IMR-90 (cell line): ENCODE results near the gene RTEL1. TPM values are rescaled to one million over a fixed set of nuclear protein-coding genes. Genes with fewer than 3 reads are reported as not detected.
A peak's percentile ranks its signal among the peaks of the same experiment; 100 is the strongest.

Source experiments
- ATAC-seq: fragments of 200-7000 bp; cut with Tn5 transposase; 2 replicates; pipeline ENCODE4 v1.9.1; 2020; ENCODE audit warnings: low read depth, mild to moderate bottlenecking, moderate library complexity
- BruUV-seq: library from RNA; stranded (reverse); fragments of 400-500 nt; replicated peaks from 2 replicates; lab custom pipeline; 2021; lab: Mats Ljungman, UMichigan
- CTCF ChIA-PET: fragments of 300-600 bp; formaldehyde crosslinking; extraction: SDS; loops from one replicate; lab custom pipeline; 2021; ENCODE audit warnings: antibody characterized with exemption; lab: Yijun Ruan, JAX
- POLR2A ChIA-PET: fragments of 300-600 bp; sonication (Branson Sonifier 250); formaldehyde crosslinking; loops from one replicate; lab custom pipeline; 2022; ENCODE audit warnings: antibody characterized with exemption; ENCODE audit not compliant: unreplicated experiment; lab: Charles Lee
- DNase-seq: peaks from one replicate; pipeline ENCODE4 v3.0.0; 2013
- H2AFZ ChIP-seq: replicated peaks from 2 replicates; pipeline ENCODE3; 2013; ENCODE audit warnings: low read length, mild to moderate bottlenecking; ENCODE audit not compliant: poor library complexity
- H2AK5ac ChIP-seq: 2 replicates; pipeline ENCODE4 v1.6.1; 2013; ENCODE audit warnings: low read depth, low read length, inconsistent platforms
- H2AK9ac ChIP-seq: replicated peaks from 2 replicates; pipeline ENCODE3; 2013; ENCODE audit warnings: mild to moderate bottlenecking, low read depth, low read length, moderate library complexity; ENCODE audit not compliant: poor library complexity
- H2BK120ac ChIP-seq: 2 replicates; pipeline ENCODE4 v1.6.1; 2013; ENCODE audit warnings: low read depth, low read length, inconsistent platforms
- H2BK15ac ChIP-seq: 3 replicates; pipeline ENCODE4 v1.6.1; 2013; ENCODE audit warnings: low read depth, low read length, inconsistent platforms
- H2BK20ac ChIP-seq: 2 replicates; pipeline ENCODE4 v1.6.1; 2013; ENCODE audit warnings: low read depth, mild to moderate bottlenecking, inconsistent platforms, low read length, moderate library complexity
- H2BK5ac ChIP-seq: 2 replicates; pipeline ENCODE4 v1.6.1; 2013; ENCODE audit warnings: mild to moderate bottlenecking, low read depth, low read length, inconsistent platforms; ENCODE audit not compliant: poor library complexity, severe bottlenecking
- H3K14ac ChIP-seq: replicated peaks from 2 replicates; pipeline ENCODE4 v1.6.1; 2013; ENCODE audit warnings: low read depth, low read length, inconsistent platforms
- H3K18ac ChIP-seq: 2 replicates; pipeline ENCODE4 v1.6.1; 2013; ENCODE audit warnings: low read depth, low read length, control low read depth
- H3K23ac ChIP-seq: 2 replicates; pipeline ENCODE4 v1.6.1; 2013; ENCODE audit warnings: low read depth, low read length, inconsistent platforms
- H3K27ac ChIP-seq: 2 replicates; pipeline ENCODE4 v1.5.1; 2013; ENCODE audit warnings: mild to moderate bottlenecking, control low read depth, low read length; ENCODE audit not compliant: insufficient read depth
- H3K27me3 ChIP-seq: 2 replicates; pipeline ENCODE4 v1.6.1; 2013; ENCODE audit warnings: low read length; ENCODE audit not compliant: control insufficient read depth, insufficient read depth
- H3K36me3 ChIP-seq: 2 replicates; pipeline ENCODE4 v1.6.1; 2013; ENCODE audit warnings: low read length, mixed read lengths; ENCODE audit not compliant: control insufficient read depth, insufficient read depth
- H3K4ac ChIP-seq: 2 replicates; pipeline ENCODE4 v1.6.1; 2013; ENCODE audit warnings: low read depth, low read length, inconsistent platforms
- H3K4me1 ChIP-seq: 2 replicates; pipeline ENCODE4 v1.6.1; 2013; ENCODE audit warnings: low read length, mixed read lengths; ENCODE audit not compliant: control insufficient read depth, insufficient read depth
- H3K4me2 ChIP-seq: 2 replicates; pipeline ENCODE4 v1.6.1; 2013; ENCODE audit warnings: low read depth, mild to moderate bottlenecking, control low read depth, low read length, moderate library complexity
- H3K4me3 ChIP-seq: 2 replicates; pipeline ENCODE4 v1.5.1; 2013; ENCODE audit warnings: low read depth, mild to moderate bottlenecking, control low read depth, low read length, moderate library complexity; ENCODE audit not compliant: insufficient read depth
- H3K56ac ChIP-seq: 2 replicates; pipeline ENCODE4 v1.6.1; 2013; ENCODE audit warnings: low read length, inconsistent platforms; ENCODE audit not compliant: insufficient read depth; ENCODE audit errors: extremely low read depth
- H3K79me1 ChIP-seq, 2 experiments: 2 replicates each; pipeline ENCODE4 v1.6.1; 2013; ENCODE audit warnings: low read length in 2 of 2, inconsistent platforms in 1 of 2, low read depth in 1 of 2
- H3K9ac ChIP-seq: 2 replicates; pipeline ENCODE4 v1.6.1; 2013; ENCODE audit warnings: low read depth, low read length, control low read depth
- H3K9me1 ChIP-seq: 2 replicates; pipeline ENCODE4 v1.6.1; 2013; ENCODE audit warnings: low read length, inconsistent platforms; ENCODE audit not compliant: insufficient read depth
- H3K9me3 ChIP-seq: 2 replicates; pipeline ENCODE4 v1.6.1; 2013; ENCODE audit warnings: low read length; ENCODE audit not compliant: control insufficient read depth, insufficient read depth
- H4K20me1 ChIP-seq: 2 replicates; pipeline ENCODE4 v1.6.1; 2013; ENCODE audit warnings: low read length, inconsistent platforms; ENCODE audit not compliant: insufficient read depth
- H4K5ac ChIP-seq: 2 replicates; pipeline ENCODE4 v1.6.1; 2013; ENCODE audit warnings: mild to moderate bottlenecking, low read depth, low read length, control low read depth
- H4K8ac ChIP-seq, 2 experiments: 2 replicates each; pipeline ENCODE4 v1.6.1; 2013; ENCODE audit warnings: low read depth in 2 of 2, low read length in 2 of 2, control low read depth in 1 of 2, inconsistent platforms in 1 of 2
- H4K91ac ChIP-seq: 2 replicates; pipeline ENCODE4 v1.6.1; 2013; ENCODE audit warnings: low read depth, low read length, inconsistent platforms; ENCODE audit not compliant: insufficient read depth
- BHLHE40 ChIP-seq: fragments of 150-350 bp; IDR thresholded peaks from 2 replicates; pipeline ENCODE4 v1.6.1; 2016; ENCODE audit warnings: mild to moderate bottlenecking, low read depth, low read length
- MAFK ChIP-seq: IDR thresholded peaks from 2 replicates; pipeline ENCODE4 v1.6.1; 2012; ENCODE audit warnings: low read depth, low read length, improper control_type of control experiment
- MAZ ChIP-seq: IDR thresholded peaks from 2 replicates; pipeline ENCODE4 v1.6.1; 2012; ENCODE audit warnings: low read depth, mild to moderate bottlenecking, low read length, improper control_type of control experiment, moderate library complexity, borderline replicate concordance
- NFE2L2 ChIP-seq: fragments of 150-350 bp; IDR thresholded peaks from 2 replicates; pipeline ENCODE4 v1.6.1; 2016; ENCODE audit warnings: low read depth, mild to moderate bottlenecking, low read length
- RCOR1 ChIP-seq: IDR thresholded peaks from 2 replicates; pipeline ENCODE4 v1.6.1; 2012; ENCODE audit warnings: mild to moderate bottlenecking, low read length, improper control_type of control experiment; ENCODE audit not compliant: insufficient replicate concordance
- WGBS, 2 experiments: methylation state at CpG; one replicate each; pipeline versions ENCODE4 v1.1.5 to v1.1.7; 2013; ENCODE audit warnings: missing lambda C conversion rate in 2 of 2; ENCODE audit not compliant: insufficient read length in 1 of 2; ENCODE audit errors: extremely low coverage in 2 of 2; 5-methylcytosine and 5-hydroxymethylcytosine counted together
- dilution Hi-C: fragments of 300-500 bp; cut with HindIII; formaldehyde crosslinking; loops from one replicate; pipeline ENCODE4 v1.14.3; 2018; ENCODE audit warnings: low sequenced_read_pairs; ENCODE audit not compliant: unreplicated experiment
- in situ Hi-C: fragments of 300-500 bp; cut with MboI; formaldehyde crosslinking; loops from 3 replicates; pipeline ENCODE4 v1.14.3; 2019; ENCODE audit warnings: low sequenced_read_pairs, inconsistent platforms, mixed read lengths
- intact Hi-C: fragments of 100-400 bp; cut with micrococcal nuclease; formaldehyde crosslinking; loops from 2 replicates; pipeline ENCODE4 v1.10.0; 2022
- polyA plus RNA-seq, 3 experiments: library from polyadenylated mRNA; depleted of rRNA; stranded (reverse); fragments of >200 nt; gene quantifications; 2 replicates each; pipeline ENCODE4 v1.2.3, GENCODE V29; 2012; ENCODE audit warnings: low replicate concordance in 1 of 3
- total RNA-seq: library from RNA; depleted of rRNA; stranded (reverse); fragments of >200 nt; gene quantifications from 2 replicates; pipeline ENCODE4 v1.2.3, GENCODE V29; 2012
- TF ChIP-seq, protein P1 (sequence below): fragments of 150-350 bp; IDR thresholded peaks from 2 replicates; pipeline ENCODE4 v1.6.1; 2017; ENCODE audit warnings: mild to moderate bottlenecking, antibody characterized with exemption, low read length, low read depth
- TF ChIP-seq, protein P2 (sequence below): fragments of 150-350 bp; IDR thresholded peaks from 2 replicates; pipeline ENCODE4 v1.6.1; 2016; ENCODE audit warnings: low read depth, mild to moderate bottlenecking, low read length, moderate library complexity, borderline replicate concordance
- TF ChIP-seq, protein P3 (sequence below): conservative IDR thresholded peaks from 2 replicates; pipeline ENCODE4 v1.5.1; 2012; ENCODE audit warnings: mild to moderate bottlenecking, low read depth, low read length, improper control_type of control experiment

Gene RTEL1
- total and polyA plus RNA-seq, 2 of the 4 experiments (the other 2 are of a cell fraction): 14.7 to 18.8 TPM

DNA sequence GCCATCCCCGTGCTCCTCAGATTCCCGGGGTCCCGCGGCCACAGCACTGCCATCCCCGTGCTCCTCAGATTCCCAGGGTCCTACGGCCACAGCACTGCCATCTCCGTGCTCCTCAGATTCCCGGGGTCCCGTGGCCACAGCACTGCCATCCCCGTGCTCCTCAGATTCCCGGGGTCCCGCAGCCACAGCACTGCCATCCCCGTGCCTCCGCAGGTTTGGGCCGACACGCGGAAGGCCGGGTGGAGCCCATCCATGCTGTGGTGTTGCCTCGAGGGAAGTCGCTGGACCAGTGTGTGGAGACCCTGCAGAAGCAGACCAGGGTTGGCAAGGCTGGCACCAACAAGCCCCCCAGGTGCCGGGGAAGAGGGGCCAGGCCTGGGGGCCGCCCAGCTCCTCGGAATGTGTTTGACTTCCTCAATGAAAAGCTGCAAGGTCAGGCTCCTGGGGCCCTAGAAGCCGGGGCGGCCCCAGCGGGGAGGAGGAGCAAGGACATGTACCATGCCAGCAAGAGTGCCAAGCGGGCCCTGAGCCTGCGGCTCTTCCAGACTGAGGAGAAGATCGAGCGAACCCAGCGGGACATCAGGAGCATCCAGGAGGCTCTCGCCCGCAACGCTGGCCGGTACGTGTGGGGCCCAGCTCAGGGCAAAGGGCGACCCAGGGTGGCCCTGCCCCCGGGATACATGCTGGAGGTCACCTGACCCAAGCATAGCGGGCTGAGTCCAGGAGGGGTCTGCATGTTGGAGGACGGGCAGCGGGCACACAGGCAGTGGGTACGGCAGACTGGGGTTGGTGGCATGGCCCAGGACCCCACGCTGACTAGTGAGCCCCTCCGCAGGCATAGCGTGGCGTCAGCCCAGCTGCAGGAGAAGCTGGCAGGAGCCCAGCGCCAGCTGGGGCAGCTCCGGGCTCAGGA, 77.1 kb downstream of the RTEL1 start (continued):
- no peak for TF ChIP-seq RCOR1

DNA sequence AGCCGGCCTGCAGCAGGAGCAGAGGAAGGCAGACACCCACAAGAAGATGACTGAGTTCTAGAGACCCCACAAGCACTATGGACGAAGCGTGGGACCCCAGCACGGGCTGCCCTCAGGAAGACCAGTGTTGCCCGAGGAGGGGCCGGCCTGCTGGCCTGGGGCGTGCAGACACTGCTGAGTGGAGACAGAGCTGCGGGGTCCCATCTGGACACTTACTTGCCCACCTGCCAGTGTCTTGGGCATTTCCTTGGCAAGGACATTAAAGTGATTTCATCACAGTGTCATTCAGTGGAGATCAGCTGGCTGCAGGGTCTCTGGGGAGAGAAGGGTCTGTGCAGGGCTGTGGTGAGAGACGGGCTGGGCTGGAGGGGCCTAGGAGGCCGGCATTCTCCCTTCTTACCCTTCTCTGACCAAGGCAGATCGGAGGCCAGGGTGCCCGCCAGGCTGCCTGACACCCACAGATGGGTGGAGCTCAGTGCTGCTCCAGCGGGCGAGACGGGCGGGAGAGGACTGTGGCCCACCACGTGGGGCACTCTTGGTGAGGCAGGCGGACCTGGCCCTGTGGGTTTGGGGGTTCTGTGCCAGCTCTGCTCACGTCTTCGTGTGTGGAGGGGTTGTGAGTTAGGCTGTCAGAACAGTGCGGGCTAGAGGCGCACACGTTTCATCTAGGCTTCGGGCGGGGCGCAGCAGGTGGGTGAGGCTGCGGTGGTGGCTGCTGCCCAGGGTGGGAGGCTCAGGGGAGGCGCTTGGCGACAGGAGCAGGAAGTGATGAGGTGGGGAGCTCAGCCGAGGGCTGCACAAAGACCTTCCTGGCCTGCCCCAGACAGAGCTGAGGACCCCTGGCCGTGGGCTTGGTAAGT, 78.0 kb downstream of the RTEL1 start, which contains the start of gene LIME1:
Gene LIME1, plus strand, starts transcription at position 806 of the 860 bp plus-strand sequence. CDS start 886 bp downstream, outside the sequence.
- Histone ChIP-seq H2BK5ac (no peak within 1 kb of the TSS), H3K14ac (no peak within 1 kb of the TSS), H4K8ac (no peak within 1 kb of the TSS), H4K91ac (no peak within 1 kb of the TSS), H2BK20ac (no peak within 1 kb of the TSS), H4K20me1 (peaks cover 38% of the 10 kb centered on the region), H3K4me3 (no peak within 1 kb of the TSS), H3K23ac (no peak within 1 kb of the TSS), H3K9ac (no peak within 1 kb of the TSS), H3K9me3 (no peaks in the 10 kb centered on the region), H4K5ac (no peak within 1 kb of the TSS), H3K36me3 (peaks cover 31% of the 10 kb centered on the region), H3K79me1 (peaks cover 16 to 34% of the 10 kb centered on the region in 2 experiments), H2BK120ac (no peak within 1 kb of the TSS), H2AFZ (peak within 1 kb of the TSS; percentile 58), H3K56ac (no peak within 1 kb of the TSS), H3K18ac (no peak within 1 kb of the TSS), H3K4ac (no peak within 1 kb of the TSS), H2AK5ac (no peak within 1 kb of the TSS), H3K4me1 (peaks cover 5% of the 10 kb centered on the region; the same call in 1 of the 2 replicates), H3K27ac (no peak within 1 kb of the TSS), H3K27me3 (no peaks in the 10 kb centered on the region), H2AK9ac (peak within 1 kb of the TSS; percentile 72), H2BK15ac (no peak within 1 kb of the TSS), H3K9me1 (peaks cover 15% of the 10 kb centered on the region), H3K4me2 (no peak within 1 kb of the TSS)
- DNase-seq (no peak), ATAC-seq (no peak)
- 93% methylated on average over 16 of the region's 31 CpGs; no CpG with 5 or more reads in 1 of the 2 experiments for WGBS, 2 experiments
- ChIA-PET CTCF (no interaction called here), POLR2A (no interaction called here)
- in situ Hi-C loops: no loop called here
- dilution Hi-C loops: no loop called here
- TF ChIP-seq MAZ (no peak), RCOR1 (no peak), BHLHE40 (no peak), MAFK (no peak), NFE2L2 (no peak)
- TF ChIP-seq, protein P1, sequence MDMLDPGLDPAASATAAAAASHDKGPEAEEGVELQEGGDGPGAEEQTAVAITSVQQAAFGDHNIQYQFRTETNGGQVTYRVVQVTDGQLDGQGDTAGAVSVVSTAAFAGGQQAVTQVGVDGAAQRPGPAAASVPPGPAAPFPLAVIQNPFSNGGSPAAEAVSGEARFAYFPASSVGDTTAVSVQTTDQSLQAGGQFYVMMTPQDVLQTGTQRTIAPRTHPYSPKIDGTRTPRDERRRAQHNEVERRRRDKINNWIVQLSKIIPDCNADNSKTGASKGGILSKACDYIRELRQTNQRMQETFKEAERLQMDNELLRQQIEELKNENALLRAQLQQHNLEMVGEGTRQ: no peak
- TF ChIP-seq, protein P2, sequence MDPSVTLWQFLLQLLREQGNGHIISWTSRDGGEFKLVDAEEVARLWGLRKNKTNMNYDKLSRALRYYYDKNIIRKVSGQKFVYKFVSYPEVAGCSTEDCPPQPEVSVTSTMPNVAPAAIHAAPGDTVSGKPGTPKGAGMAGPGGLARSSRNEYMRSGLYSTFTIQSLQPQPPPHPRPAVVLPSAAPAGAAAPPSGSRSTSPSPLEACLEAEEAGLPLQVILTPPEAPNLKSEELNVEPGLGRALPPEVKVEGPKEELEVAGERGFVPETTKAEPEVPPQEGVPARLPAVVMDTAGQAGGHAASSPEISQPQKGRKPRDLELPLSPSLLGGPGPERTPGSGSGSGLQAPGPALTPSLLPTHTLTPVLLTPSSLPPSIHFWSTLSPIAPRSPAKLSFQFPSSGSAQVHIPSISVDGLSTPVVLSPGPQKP: no peak
- TF ChIP-seq, protein P3, sequence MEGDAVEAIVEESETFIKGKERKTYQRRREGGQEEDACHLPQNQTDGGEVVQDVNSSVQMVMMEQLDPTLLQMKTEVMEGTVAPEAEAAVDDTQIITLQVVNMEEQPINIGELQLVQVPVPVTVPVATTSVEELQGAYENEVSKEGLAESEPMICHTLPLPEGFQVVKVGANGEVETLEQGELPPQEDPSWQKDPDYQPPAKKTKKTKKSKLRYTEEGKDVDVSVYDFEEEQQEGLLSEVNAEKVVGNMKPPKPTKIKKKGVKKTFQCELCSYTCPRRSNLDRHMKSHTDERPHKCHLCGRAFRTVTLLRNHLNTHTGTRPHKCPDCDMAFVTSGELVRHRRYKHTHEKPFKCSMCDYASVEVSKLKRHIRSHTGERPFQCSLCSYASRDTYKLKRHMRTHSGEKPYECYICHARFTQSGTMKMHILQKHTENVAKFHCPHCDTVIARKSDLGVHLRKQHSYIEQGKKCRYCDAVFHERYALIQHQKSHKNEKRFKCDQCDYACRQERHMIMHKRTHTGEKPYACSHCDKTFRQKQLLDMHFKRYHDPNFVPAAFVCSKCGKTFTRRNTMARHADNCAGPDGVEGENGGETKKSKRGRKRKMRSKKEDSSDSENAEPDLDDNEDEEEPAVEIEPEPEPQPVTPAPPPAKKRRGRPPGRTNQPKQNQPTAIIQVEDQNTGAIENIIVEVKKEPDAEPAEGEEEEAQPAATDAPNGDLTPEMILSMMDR: no peak
- intact Hi-C loops: no loop called here
- no TSS peak for BruUV-seq
